GM18526 (cell line): ENCODE measurements around the gene USP28.

Source experiments
- POLR2A ChIP-seq: IDR thresholded peaks from 3 replicates; pipeline ENCODE4 v1.6.1; 2011; ENCODE audit not compliant: insufficient read length; ENCODE audit errors: extremely low read depth

Gene USP28

DNA sequence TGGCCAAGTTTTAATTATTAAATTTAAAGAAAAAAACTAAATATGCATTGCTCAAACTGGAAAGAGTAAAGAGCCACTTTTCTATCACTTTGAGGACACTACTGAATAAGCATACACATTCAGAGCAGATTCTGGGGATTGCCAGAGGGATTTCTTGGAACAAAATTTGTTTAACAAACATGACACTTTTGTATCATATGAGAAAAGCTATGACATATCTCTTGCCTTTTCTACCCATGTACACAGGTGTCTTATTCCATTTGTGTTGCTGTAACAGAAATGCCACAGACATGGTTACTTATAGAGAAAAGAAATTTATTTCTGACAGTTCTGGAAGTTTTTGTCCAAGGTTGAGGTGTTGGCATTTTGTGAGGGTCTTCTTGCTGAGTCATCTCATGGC, 13.5 kb upstream of the USP28 start:
- no peak for TF ChIP-seq POLR2A

DNA sequence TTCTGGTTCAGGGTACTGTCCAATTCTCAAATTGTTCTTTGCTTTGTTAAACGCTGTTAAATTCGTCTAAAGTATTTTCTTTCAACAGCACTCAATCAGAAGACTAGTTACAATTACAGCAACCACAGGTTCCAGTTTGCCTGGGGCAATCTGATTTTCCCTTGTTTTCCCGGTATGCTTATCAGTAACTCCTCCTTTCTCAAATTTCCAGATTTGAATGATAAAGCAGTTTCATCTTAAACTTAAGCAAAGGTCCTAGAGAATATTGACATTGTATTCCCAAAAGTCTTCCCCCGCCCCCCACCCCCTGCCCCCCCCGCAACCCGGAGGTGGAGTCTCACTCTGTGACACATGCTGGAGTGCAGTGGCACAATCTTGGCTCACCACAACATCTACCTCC, 10.5 kb upstream of the USP28 start:
- TF ChIP-seq POLR2A = no peak

DNA sequence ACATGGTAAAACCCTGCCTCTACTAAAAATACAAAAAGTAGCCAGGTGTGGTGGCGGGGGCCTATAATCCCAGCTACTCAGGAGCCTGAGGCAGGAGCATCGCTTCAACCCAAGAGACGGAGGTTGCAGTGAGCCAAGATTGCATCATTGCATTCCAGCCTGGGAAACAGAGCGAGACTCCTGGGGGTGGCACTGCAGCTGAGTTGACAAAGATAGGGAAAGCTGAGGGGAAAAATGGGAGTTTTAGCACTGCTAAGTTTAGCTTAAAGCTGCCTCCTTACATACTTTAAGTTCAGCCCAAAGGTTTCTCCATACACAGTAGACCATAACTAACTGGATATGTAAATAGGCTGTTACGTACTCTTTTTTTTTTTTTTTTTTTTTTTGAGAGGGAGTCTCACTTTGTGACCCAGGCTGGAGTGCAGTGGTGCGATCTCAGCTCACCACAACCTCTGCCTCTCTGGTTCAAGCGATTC, 9.0 kb upstream of the USP28 start:
- no peak for TF ChIP-seq POLR2A

DNA sequence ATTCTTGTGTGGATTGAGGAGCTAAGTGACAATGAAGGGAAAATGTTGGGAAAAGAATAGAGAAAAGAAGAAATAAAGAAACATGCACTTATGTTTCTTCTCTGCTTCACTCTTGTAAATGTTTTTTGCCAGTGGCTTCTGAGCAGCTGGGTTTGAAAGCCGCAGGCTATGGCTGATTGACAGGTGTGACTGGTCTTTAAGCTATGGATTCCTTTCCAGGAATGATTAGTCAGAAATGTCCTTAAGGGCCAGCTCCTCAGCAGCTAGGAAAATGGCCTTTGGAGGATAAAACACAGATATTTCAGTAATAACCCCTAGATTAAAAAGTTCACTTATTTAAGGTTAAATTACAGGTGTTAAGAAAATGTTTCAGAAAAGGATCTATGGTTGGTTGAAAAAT, 6.5 kb upstream of the USP28 start:
- TF ChIP-seq POLR2A = no peak

DNA sequence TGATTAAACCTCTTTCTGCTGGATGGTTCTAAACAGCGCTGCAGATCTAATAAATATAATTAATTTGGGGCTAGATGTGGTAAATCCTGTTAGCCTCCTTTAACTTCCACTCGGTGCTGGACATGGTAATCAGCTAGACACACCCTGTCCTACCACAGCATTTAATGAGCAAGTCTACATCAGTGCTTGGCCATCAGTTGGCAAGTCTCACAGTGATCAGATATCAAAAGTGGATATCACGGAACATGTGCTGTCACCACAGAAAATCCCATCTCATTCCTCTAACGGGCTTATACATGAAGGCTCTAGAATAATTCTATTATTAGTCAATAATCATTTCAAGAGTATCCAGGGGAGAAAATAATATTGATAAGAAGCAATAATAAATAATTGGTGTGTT, 5.6 kb upstream of the USP28 start:
- TF ChIP-seq POLR2A = no peak

DNA sequence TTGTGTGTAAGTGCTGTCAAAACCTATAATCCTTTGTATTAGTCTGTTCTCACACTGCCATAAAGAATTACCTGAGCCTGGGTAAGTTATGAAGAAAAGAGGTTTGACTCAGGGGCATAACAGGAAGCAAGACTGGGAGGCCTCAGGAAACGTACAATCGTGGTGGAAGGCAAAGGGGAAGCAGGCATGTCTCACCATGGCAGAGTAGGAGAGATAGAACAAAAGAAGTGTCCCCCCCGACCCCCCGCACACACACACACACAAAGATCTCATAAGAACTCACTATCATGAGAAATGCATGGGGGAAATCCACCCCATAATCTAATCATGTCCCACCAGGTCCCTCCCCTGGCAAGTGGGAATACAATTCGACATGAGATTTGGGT, 2.3 kb upstream of the USP28 start:
- TF ChIP-seq POLR2A = no peak

DNA sequence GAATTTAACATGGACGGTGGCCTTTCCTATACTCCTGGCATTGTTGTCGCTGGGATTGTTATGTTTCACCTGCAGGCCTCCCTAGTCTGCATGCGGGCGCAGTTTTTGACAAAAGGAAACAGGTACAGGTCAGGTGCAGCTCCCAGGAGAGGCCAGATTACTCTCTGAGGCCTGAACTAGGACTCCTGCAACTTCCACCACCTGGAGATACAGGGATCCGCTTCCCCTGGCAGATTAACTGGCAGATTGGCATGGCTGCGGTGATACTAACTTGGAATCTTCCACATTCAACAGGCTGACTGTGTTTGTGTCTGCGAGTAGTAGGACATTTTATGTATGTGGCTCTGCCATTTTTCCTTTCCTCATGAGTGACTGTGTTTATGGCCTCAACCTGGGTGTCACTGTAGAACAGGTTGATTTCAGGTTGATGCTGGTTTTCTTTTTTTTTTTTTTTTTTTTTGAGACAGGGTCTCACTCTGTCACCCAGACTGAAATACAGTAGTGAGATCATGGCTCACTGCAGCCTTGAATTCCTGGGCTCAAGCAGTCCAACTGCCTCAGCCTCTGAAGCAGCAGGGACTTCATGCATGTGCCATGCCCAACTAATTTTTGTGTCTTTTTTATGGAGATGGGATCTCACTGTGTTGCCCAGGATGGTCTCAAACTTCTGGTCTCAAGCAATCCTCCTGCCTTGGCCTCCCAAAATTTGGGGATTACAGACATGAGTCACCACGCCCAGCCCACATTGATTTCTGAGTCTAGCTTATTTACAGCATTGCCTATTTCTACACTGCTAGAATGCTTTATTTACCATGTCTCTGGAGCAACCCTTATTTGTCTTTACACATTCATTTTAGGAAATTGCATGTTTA, 1.7 kb upstream of the USP28 start:
- no peak for TF ChIP-seq POLR2A

DNA sequence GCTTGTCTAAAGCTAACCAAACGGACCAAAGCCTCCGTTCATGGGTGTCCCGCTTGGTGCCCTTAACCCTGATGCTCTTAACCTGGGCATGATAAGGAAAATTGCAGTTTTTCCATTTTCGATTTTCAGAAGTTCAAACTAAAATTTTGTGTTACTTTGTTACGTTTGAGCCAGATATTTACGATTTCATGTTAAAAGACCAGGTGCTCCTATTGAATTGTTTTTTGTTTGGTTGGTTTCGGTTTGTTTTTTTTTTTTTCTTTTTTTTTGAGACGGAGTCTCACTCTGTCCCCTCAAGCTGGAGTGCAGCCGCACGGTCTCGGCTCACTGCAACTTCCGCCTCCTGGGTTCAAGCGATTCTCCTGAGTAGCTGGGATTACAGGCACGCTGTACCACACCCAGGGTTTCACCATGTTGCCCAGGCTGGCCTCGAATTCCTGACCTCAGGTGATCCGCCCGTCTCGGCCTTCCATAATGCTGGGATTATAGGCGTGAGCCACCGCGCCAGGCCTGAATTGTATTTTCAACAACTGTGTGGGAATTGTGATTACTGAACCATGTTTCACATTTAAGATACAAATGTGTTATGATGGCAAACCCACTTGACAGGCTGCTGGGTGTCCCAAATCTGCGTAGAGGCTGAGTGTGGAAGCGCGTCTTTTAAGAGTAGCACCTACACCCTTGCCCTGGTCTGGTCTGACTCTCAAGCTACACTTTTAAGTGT, 864 bp upstream of the USP28 start:
- no peak for TF ChIP-seq POLR2A

DNA sequence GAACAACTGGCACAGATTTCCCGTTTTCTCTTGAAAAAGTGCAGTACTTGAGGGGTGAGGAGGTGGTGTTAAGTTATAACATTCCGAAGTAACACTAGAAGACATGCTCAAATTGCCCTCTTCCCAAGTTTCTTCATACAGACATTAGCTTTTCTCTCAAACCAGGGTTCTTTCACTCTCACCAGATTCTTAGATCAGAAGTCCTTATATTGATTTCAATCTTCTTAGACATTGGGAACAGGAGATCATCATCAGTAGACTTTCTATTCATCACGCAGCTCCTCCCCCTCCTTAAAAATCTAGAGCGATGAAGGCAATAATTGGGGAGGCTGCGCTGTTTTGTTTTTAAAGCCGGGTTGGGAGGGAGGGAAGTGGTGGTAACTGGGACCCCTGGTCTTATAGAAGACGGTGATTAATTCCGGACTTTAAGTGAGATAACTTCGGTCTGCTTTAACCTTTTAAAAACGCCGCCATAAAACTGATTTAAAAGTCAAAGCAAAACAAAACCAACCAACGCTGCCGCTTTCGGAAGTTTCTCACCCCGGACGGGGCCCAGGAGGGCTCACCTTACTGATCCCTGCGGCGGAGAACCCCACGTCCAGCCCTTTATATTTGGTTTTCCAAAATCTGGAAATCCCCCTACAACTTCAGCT, 665 bp downstream of the USP28 start:
- TF ChIP-seq POLR2A = no peak

DNA sequence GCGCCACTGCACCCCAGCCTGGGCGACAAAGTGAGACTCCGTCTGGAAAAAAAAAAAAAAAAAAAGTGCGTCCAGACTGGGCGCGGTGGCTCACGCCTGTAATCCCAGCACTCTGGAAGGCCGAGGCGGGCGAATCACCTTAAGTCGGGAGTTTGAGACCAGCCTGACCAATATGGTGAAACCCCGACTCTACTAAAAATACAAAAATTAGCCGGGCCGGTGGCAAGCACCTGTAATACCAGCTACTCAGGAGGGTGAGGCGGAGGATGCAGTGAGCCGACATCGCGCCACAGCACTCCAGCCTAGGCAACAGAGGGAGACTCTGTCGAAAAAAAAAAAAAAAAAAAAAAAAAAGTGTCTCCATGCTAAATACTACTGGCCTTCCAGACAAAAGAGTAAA, 1.3 kb downstream of the USP28 start:
- no peak for TF ChIP-seq POLR2A

DNA sequence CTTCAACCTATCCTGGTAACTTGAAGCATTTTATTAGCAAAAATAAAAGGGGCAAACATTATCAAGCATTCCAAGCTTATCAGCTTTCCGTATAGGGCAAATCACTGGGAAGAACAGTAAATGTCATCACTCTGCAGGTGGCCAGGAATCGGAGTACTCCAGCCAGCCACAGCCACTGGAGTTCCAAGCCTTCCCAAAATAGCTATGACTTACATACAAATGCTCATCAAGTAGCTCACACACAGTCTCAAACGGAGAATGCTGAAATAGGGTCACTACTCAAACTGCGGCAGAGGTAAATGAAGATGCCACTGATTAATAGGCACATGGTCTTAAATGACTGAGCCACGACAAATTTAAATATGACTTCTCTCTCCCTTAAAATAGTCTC, 2.1 kb downstream of the USP28 start:
- TF ChIP-seq POLR2A = no peak

DNA sequence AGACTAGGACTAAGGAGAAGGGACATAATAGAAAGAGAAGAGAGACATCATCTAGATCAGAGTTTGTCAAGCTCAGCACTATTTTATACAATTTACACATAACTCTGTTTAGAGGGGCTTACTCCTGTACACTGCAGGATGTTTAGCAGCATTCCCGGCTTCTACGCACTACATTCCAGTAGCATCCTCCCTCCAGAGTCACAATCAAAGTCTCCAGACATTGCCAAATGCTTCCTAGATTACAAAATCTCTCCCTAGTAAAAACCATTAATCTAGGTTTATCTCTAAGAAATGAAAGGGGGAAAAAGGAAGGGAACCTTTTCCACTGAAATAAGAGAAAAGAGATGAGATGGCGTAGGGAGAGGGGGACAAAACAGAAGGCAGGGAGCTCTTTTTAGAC, 4.0 kb downstream of the USP28 start:
- no peak for TF ChIP-seq POLR2A

DNA sequence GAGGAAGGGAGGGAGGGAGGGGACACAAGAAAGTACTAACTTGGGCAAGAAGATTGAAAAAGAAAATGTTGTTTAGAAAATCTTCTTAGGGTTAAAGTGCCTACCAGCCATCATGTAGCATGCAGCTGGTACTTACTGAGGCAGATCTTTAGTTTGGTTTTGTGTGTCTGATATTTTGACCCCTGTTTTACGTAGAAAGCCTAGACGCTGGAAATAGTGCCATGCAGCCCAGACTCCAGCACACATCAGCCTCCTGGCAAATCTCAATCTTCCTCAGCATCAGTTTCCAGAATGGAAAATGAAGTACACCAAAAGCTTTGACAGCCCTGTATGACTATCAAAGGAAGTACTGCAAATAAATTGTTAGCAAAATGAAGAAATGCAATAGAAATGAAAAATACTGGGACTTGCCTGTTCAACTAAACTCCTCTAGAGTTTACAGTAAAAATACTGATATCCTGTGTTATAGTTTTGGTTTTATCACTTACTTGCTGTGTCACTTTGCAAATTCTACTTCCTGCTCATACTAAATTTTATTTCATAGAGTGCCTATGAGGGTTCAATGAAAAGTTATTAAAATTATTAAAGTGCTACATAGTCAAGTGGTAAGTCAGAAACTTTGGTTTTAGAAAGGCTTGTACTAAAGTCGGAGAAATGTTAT, 7.4 kb downstream of the USP28 start:
- no peak for TF ChIP-seq POLR2A

DNA sequence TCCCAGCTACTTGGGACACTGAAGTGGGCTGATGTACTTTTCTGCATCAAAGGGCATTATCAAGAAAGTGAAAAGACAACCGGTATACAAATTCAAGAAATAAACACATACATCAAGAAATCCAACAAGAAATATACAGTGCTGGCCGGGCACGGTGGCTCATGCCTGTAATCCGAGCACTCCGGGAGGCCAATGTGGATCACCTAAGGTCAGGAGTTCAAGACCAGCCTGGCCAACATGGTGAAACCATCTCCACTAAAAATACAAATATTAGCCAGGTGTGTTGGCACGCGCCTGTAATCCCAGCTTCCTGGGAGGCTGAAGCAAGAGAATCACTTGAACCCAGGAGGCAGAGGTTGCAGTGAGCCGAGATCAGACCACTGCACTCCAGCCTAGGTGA, 9.5 kb downstream of the USP28 start:
- TF ChIP-seq POLR2A = no peak

DNA sequence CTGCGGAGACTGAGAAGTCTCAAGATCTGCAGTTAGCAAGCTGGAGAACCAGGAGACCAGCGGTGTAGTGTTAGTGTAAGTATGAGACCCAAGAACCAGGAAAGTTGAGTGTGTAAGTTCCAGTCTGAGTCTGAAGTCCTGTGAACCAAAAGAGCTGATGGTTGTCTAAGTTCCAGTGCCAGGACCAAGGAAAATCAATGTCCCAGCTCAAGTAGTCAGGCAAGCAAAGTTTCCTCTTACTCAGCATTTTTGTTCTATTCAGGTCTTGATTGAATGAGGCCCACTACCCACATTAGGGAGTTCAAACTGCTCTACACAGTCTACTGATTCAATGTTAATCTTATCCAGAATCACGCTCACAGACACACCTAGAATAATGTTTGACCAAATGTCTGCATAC, 11.0 kb downstream of the USP28 start:
- no peak for TF ChIP-seq POLR2A
